ENCODE measurements around the gene LIPI.

DNA sequence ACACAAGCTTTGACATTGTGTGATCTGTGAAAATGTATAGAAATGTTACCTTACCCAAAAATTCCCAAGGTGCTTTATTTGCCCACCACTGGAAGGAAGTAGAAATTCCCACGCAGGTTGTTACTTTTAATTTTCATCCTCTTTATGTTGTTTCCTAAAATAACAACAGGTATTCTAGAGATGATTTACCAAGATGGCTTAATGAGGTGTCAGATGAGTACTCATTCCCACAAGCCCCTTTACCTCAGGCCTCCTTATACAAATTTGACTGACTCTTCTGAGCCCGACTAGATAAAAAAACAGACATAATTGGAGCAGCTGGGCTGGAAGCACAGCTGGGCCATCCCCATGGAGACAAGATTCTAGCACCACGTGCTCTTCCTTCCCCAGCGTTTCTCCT, 114.6 kb downstream of the LIPI start:
- TF ChIP-seq CREB1 (CRISPR knock-in tag; IDR thresholded peaks at IDR 0.05; ENCODE audit: low read depth) (no peak), ZNF114 (CRISPR knock-in tag; IDR thresholded peaks at IDR 0.05) (no peak), EZH2phosphoT487 (IDR thresholded peaks at IDR 0.05; ENCODE audit: unreplicated experiment) (no peak), POLR2AphosphoS5 (IDR thresholded peaks at IDR 0.05; ENCODE audit: low read depth) (no peak)
- TF ChIP-seq, protein P1, sequence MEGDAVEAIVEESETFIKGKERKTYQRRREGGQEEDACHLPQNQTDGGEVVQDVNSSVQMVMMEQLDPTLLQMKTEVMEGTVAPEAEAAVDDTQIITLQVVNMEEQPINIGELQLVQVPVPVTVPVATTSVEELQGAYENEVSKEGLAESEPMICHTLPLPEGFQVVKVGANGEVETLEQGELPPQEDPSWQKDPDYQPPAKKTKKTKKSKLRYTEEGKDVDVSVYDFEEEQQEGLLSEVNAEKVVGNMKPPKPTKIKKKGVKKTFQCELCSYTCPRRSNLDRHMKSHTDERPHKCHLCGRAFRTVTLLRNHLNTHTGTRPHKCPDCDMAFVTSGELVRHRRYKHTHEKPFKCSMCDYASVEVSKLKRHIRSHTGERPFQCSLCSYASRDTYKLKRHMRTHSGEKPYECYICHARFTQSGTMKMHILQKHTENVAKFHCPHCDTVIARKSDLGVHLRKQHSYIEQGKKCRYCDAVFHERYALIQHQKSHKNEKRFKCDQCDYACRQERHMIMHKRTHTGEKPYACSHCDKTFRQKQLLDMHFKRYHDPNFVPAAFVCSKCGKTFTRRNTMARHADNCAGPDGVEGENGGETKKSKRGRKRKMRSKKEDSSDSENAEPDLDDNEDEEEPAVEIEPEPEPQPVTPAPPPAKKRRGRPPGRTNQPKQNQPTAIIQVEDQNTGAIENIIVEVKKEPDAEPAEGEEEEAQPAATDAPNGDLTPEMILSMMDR (conservative IDR thresholded peaks at IDR 0.05; ENCODE audit: low read depth in 2 of 2) = no peak
- TF ChIP-seq, protein P2, sequence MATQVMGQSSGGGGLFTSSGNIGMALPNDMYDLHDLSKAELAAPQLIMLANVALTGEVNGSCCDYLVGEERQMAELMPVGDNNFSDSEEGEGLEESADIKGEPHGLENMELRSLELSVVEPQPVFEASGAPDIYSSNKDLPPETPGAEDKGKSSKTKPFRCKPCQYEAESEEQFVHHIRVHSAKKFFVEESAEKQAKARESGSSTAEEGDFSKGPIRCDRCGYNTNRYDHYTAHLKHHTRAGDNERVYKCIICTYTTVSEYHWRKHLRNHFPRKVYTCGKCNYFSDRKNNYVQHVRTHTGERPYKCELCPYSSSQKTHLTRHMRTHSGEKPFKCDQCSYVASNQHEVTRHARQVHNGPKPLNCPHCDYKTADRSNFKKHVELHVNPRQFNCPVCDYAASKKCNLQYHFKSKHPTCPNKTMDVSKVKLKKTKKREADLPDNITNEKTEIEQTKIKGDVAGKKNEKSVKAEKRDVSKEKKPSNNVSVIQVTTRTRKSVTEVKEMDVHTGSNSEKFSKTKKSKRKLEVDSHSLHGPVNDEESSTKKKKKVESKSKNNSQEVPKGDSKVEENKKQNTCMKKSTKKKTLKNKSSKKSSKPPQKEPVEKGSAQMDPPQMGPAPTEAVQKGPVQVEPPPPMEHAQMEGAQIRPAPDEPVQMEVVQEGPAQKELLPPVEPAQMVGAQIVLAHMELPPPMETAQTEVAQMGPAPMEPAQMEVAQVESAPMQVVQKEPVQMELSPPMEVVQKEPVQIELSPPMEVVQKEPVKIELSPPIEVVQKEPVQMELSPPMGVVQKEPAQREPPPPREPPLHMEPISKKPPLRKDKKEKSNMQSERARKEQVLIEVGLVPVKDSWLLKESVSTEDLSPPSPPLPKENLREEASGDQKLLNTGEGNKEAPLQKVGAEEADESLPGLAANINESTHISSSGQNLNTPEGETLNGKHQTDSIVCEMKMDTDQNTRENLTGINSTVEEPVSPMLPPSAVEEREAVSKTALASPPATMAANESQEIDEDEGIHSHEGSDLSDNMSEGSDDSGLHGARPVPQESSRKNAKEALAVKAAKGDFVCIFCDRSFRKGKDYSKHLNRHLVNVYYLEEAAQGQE (IDR thresholded peaks at IDR 0.05; ENCODE audit: unreplicated experiment) = no peak

Data from GM23338 (cell line).